ENCODE measurements around the gene EXOSC7.
"Not testable (repeated sequence)": the region's sequence is repeated elsewhere in the genome, so short reads cannot be mapped to it uniquely, and the experiment has no call there.

The EXOSC7 gene

GRCh38 chr3:45021524-45022297, 45.7 kb downstream of the EXOSC7 start:
- no peak for DNase-seq

- DNase-seq = no peak
Measured at GRCh38 chr3:45023675-45024074, 47.6 kb downstream of the EXOSC7 start.

- DNase-seq = no peak
Measured at GRCh38 chr3:45024542-45025255, 48.7 kb downstream of the EXOSC7 start.

GRCh38 chr3:45026038-45026437, 50.0 kb downstream of the EXOSC7 start, which contains the start of gene CLEC3B:
Gene CLEC3B, plus strand, starts transcription at chr3:45026303. Its CDS starts 60 bp downstream, at chr3:45026363.
- DNase-seq = peak; percentile 31

- DNase-seq = no peak
Measured at GRCh38 chr3:45026957-45027356, 50.9 kb downstream of the EXOSC7 start.

GRCh38 chr3:45027441-45027840, 51.4 kb downstream of the EXOSC7 start:
- DNase-seq = no peak

GRCh38 chr3:45029216-45029615, 53.2 kb downstream of the EXOSC7 start:
- DNase-seq = no peak

GRCh38 chr3:45029661-45030060, 53.6 kb downstream of the EXOSC7 start:
- no peak for DNase-seq

GRCh38 chr3:45031531-45031930, 55.5 kb downstream of the EXOSC7 start:
- no peak for DNase-seq

- no peak for DNase-seq
Measured at GRCh38 chr3:45032113-45032512, 56.1 kb downstream of the EXOSC7 start.

- no peak for DNase-seq
Measured at GRCh38 chr3:45033791-45034190, 57.7 kb downstream of the EXOSC7 start.

GRCh38 chr3:45034612-45035252, 58.7 kb downstream of the EXOSC7 start:
- DNase-seq = no peak

- peak; percentile 52 for DNase-seq
Measured at GRCh38 chr3:45035441-45036301, 59.6 kb downstream of the EXOSC7 start.

- DNase-seq = peak; percentile 68
Measured at GRCh38 chr3:45037720-45038455, 61.8 kb downstream of the EXOSC7 start.

GRCh38 chr3:45041666-45042065, 65.6 kb downstream of the EXOSC7 start:
- DNase-seq = no peak

- DNase-seq = no peak
Measured at GRCh38 chr3:45042162-45042561, 66.1 kb downstream of the EXOSC7 start.

GRCh38 chr3:45043728-45044299, 67.8 kb downstream of the EXOSC7 start:
- no peak for DNase-seq

- DNase-seq = no peak
Measured at GRCh38 chr3:45048244-45048643, 72.2 kb downstream of the EXOSC7 start.

GRCh38 chr3:45049807-45050206, 73.8 kb downstream of the EXOSC7 start:
- DNase-seq = no peak

- DNase-seq = no peak
Measured at GRCh38 chr3:45051685-45052084, 75.6 kb downstream of the EXOSC7 start.

- not testable (repeated sequence) for DNase-seq
Measured at GRCh38 chr3:45053805-45054195, 77.8 kb downstream of the EXOSC7 start.

All from right kidney (tissue), 1 donor.